Suprapubic skin (tissue), 4 donors: ENCODE measurements around the gene P2RY2. TPM values are rescaled to one million over a fixed set of nuclear protein-coding genes. Genes with fewer than 3 reads are reported as not detected.

Source experiments
- DNase-seq, 2 donors: peaks; one replicate each; pipeline ENCODE4 v3.0.0-alpha.2; 2019; ENCODE audit warnings: low spot score in 2 of 2
- H3K27ac ChIP-seq: fragments of 200-600 bp; sonication (generic); one replicate; pipeline ENCODE4 v1.5.1; 2019
- H3K27me3 ChIP-seq: fragments of 200-600 bp; sonication (generic); one replicate; pipeline ENCODE4 v1.5.1; 2019
- H3K36me3 ChIP-seq: fragments of 200-600 bp; sonication (generic); one replicate; pipeline ENCODE4 v1.5.1; 2019
- H3K4me1 ChIP-seq: fragments of 200-600 bp; sonication (generic); one replicate; pipeline ENCODE4 v1.5.1; 2019
- H3K4me3 ChIP-seq: fragments of 200-600 bp; sonication (generic); one replicate; pipeline ENCODE4 v1.5.1; 2019; ENCODE audit warnings: mild to moderate bottlenecking
- H3K9me3 ChIP-seq: fragments of 200-600 bp; sonication (generic); one replicate; pipeline ENCODE4 v1.5.1; 2019
- CTCF ChIP-seq, 2 donors: fragments of 200-600 bp in 1 of 2; fragments of 450-650 bp in 1 of 2; sonication (generic) in 1 of 2; IDR thresholded peaks; one replicate each; pipeline ENCODE4 v1.5.1; 2016 to 2019; ENCODE audit warnings: antibody characterized with exemption in 2 of 2, mild to moderate bottlenecking in 1 of 2, moderate library complexity in 1 of 2
- EP300 ChIP-seq: sonication (generic); formaldehyde crosslinking; IDR thresholded peaks from one replicate; pipeline ENCODE4 v1.6.1; 2017; ENCODE audit warnings: antibody characterized with exemption
- POLR2A ChIP-seq, 2 donors: fragments of 450-650 bp; IDR thresholded peaks; one replicate each; pipeline ENCODE4 v1.6.1; 2017; ENCODE audit warnings: antibody characterized with exemption in 2 of 2, mild to moderate bottlenecking in 2 of 2, moderate library complexity in 2 of 2
- POLR2AphosphoS5 ChIP-seq, 3 donors: sonication (generic); formaldehyde crosslinking; IDR thresholded peaks; one replicate each; pipeline ENCODE4 v1.6.1; 2017; ENCODE audit warnings: antibody characterized with exemption in 3 of 3
- WGBS: methylation state at CpG from one replicate; pipeline ENCODE4 v1.1.5; 2018; 5-methylcytosine and 5-hydroxymethylcytosine counted together
- total RNA-seq, 4 donors: library from RNA; depleted of rRNA; stranded (reverse); fragments of >200 nt; gene quantifications; one replicate each; pipeline ENCODE4 v1.1.0, GENCODE V29; 2016

Gene P2RY2
- total RNA-seq, 4 donors from 2014 or later = 5.5 to 15.9 (median 12.8) TPM

GRCh38 chr11:73184953-73185671, 33.0 kb upstream of the P2RY2 start:
- TF ChIP-seq CTCF (IDR thresholded peaks at IDR 0.05) = peak; percentile 63 to 85
- no peak for TF ChIP-seq POLR2AphosphoS5 (IDR thresholded peaks at IDR 0.05)
- no peak for TF ChIP-seq POLR2A (IDR thresholded peaks at IDR 0.05)
- H3K27me3 ChIP-seq = no peaks in the 10 kb centered on the region
- H3K4me3 ChIP-seq = no peak overlapping the region
- H3K4me1 ChIP-seq = peaks cover 48% of the 10 kb centered on the region
- no peaks in the 10 kb centered on the region for H3K36me3 ChIP-seq
- WGBS = 40% methylated on average over 15 of the region's 18 CpGs
- no peaks in the 10 kb centered on the region for H3K9me3 ChIP-seq
- peak in 1 of 2 donors; percentile 74 for DNase-seq
- peak overlapping the region; percentile 83 for H3K27ac ChIP-seq

GRCh38 chr11:73185680-73186293, 32.3 kb upstream of the P2RY2 start:
- no peak for DNase-seq
- peak overlapping the region; percentile 83 for H3K27ac ChIP-seq

GRCh38 chr11:73186294-73186850, 31.7 kb upstream of the P2RY2 start:
- DNase-seq = no peak
- 54% methylated on average over 10 of the region's 10 CpGs for WGBS
- H3K27ac ChIP-seq = peak overlapping the region; percentile 83

More at GRCh38 chr11:73185680-73186293, 32.3 kb upstream of the P2RY2 start:
- Histone ChIP-seq H3K9me3 (no peaks in the 10 kb centered on the region), H3K4me1 (peaks cover 48% of the 10 kb centered on the region), H3K4me3 (no peak overlapping the region), H3K27me3 (no peaks in the 10 kb centered on the region), H3K36me3 (no peaks in the 10 kb centered on the region)
- 52% methylated on average over 4 of the region's 13 CpGs for WGBS
- TF ChIP-seq EP300 (no peak), POLR2A (IDR thresholded peaks at IDR 0.05) (no peak), CTCF (IDR thresholded peaks at IDR 0.05) (no peak), POLR2AphosphoS5 (IDR thresholded peaks at IDR 0.05) (no peak)

GRCh38 chr11:73186886-73187285, 31.2 kb upstream of the P2RY2 start:
- Histone ChIP-seq H3K27me3 (no peaks in the 10 kb centered on the region), H3K36me3 (no peaks in the 10 kb centered on the region), H3K27ac (peak overlapping the region; percentile 83), H3K9me3 (no peaks in the 10 kb centered on the region), H3K4me3 (no peak overlapping the region), H3K4me1 (peaks cover 56% of the 10 kb centered on the region)
- no peak for DNase-seq
- 65% methylated on average over 4 of the region's 4 CpGs for WGBS
- no peak for TF ChIP-seq EP300
- TF ChIP-seq POLR2A (IDR thresholded peaks at IDR 0.05) = no peak
- no peak for TF ChIP-seq POLR2AphosphoS5 (IDR thresholded peaks at IDR 0.05)
- TF ChIP-seq CTCF (IDR thresholded peaks at IDR 0.05) = no peak

More at GRCh38 chr11:73186294-73186850, 31.7 kb upstream of the P2RY2 start:
- Histone ChIP-seq H3K4me3 (no peak overlapping the region), H3K4me1 (peaks cover 53% of the 10 kb centered on the region), H3K27me3 (no peaks in the 10 kb centered on the region), H3K36me3 (no peaks in the 10 kb centered on the region), H3K9me3 (no peaks in the 10 kb centered on the region)
- TF ChIP-seq POLR2AphosphoS5 (IDR thresholded peaks at IDR 0.05) = no peak
- TF ChIP-seq EP300 = no peak
- TF ChIP-seq POLR2A (IDR thresholded peaks at IDR 0.05) = no peak
- TF ChIP-seq CTCF (IDR thresholded peaks at IDR 0.05) = no peak

GRCh38 chr11:73187854-73188253, 30.2 kb upstream of the P2RY2 start:
- Histone ChIP-seq H3K4me1 (peaks cover 61% of the 10 kb centered on the region), H3K9me3 (no peaks in the 10 kb centered on the region), H3K27ac (peak overlapping the region; percentile 30), H3K4me3 (no peak overlapping the region), H3K36me3 (no peaks in the 10 kb centered on the region), H3K27me3 (no peaks in the 10 kb centered on the region)
- no peak for TF ChIP-seq POLR2A (IDR thresholded peaks at IDR 0.05)
- no peak for TF ChIP-seq CTCF (IDR thresholded peaks at IDR 0.05)
- TF ChIP-seq EP300 = no peak
- TF ChIP-seq POLR2AphosphoS5 (IDR thresholded peaks at IDR 0.05) = no peak
- 33% methylated on average over 1 of the region's 1 CpG for WGBS
- no peak for DNase-seq
